Measurements from ENCODE around the gene ARMC8.

ARMC8 gene

GRCh38 chr3:138284079-138284478 is 97.0 kb downstream of the ARMC8 start:
- Histone ChIP-seq H3K27me3 (ENCODE audit: insufficient read depth, low read length) (no peaks in the 10 kb centered on the region), H3K4me1 (ENCODE audit: insufficient read depth, low read length) (peaks cover 7% of the 10 kb centered on the region; the same call in 1 of the 2 replicates), H3K9me3 (ENCODE audit: insufficient read depth, low read depth, low read length) (no peaks in the 10 kb centered on the region), H3K27ac (ENCODE audit: low read length) (no peak overlapping the region), H3K9ac (ENCODE audit: low read depth, low read length) (no peak overlapping the region; the same call in 1 of the 2 replicates), H3K4me3 (ENCODE audit: low read length) (no peak overlapping the region), H3K36me3 (ENCODE audit: insufficient read depth, low read depth, low read length) (peaks cover 44% of the 10 kb centered on the region)

GRCh38 chr3:138284957-138285477 is 97.9 kb downstream of the ARMC8 start:
- peaks cover 54% of the 10 kb centered on the region for H3K36me3 ChIP-seq (ENCODE audit: insufficient read depth, low read depth, low read length)
- H3K9me3 ChIP-seq (ENCODE audit: insufficient read depth, low read depth, low read length), result no peaks in the 10 kb centered on the region
- H3K27ac ChIP-seq (ENCODE audit: low read length), result no peak overlapping the region
- H3K4me1 ChIP-seq (ENCODE audit: insufficient read depth, low read length), result peaks cover 7% of the 10 kb centered on the region; the same call in 1 of the 2 replicates
- H3K27me3 ChIP-seq (ENCODE audit: insufficient read depth, low read length), result no peaks in the 10 kb centered on the region
- H3K4me3 ChIP-seq (ENCODE audit: low read length), result no peak overlapping the region
- no peak overlapping the region for H3K9ac ChIP-seq (ENCODE audit: low read depth, low read length)

- Histone ChIP-seq H3K36me3 (ENCODE audit: insufficient read depth, low read depth, low read length) (peaks cover 90% of the 10 kb centered on the region), H3K4me1 (ENCODE audit: insufficient read depth, low read length) (no peaks in the 10 kb centered on the region), H3K4me3 (ENCODE audit: low read length) (no peak overlapping the region), H3K9me3 (ENCODE audit: insufficient read depth, low read depth, low read length) (no peaks in the 10 kb centered on the region), H3K27ac (ENCODE audit: low read length) (no peak overlapping the region), H3K27me3 (ENCODE audit: insufficient read depth, low read length) (no peaks in the 10 kb centered on the region), H3K9ac (ENCODE audit: low read depth, low read length) (no peak overlapping the region)
Measured at GRCh38 chr3:138289260-138289659, 102.2 kb downstream of the ARMC8 start.

GRCh38 chr3:138289701-138290100 is 102.6 kb downstream of the ARMC8 start:
- peaks cover 91% of the 10 kb centered on the region for H3K36me3 ChIP-seq (ENCODE audit: insufficient read depth, low read depth, low read length)

GRCh38 chr3:138296639-138297038 is 109.5 kb downstream of the ARMC8 start:
- H3K27ac ChIP-seq (ENCODE audit: low read length), result no peak overlapping the region

More at GRCh38 chr3:138289701-138290100, 102.6 kb downstream of the ARMC8 start:
- no peak overlapping the region for H3K27ac ChIP-seq (ENCODE audit: low read length)
- H3K4me1 ChIP-seq (ENCODE audit: insufficient read depth, low read length), result no peaks in the 10 kb centered on the region
- no peak overlapping the region for H3K4me3 ChIP-seq (ENCODE audit: low read length)
- H3K27me3 ChIP-seq (ENCODE audit: insufficient read depth, low read length), result no peaks in the 10 kb centered on the region
- no peak overlapping the region for H3K9ac ChIP-seq (ENCODE audit: low read depth, low read length)
- H3K9me3 ChIP-seq (ENCODE audit: insufficient read depth, low read depth, low read length), result no peaks in the 10 kb centered on the region

GRCh38 chr3:138297059-138297607 is 110.0 kb downstream of the ARMC8 start:
- Histone ChIP-seq H3K27me3 (ENCODE audit: insufficient read depth, low read length) (no peaks in the 10 kb centered on the region), H3K4me1 (ENCODE audit: insufficient read depth, low read length) (no peaks in the 10 kb centered on the region), H3K9ac (ENCODE audit: low read depth, low read length) (no peak overlapping the region), H3K27ac (ENCODE audit: low read length) (no peak overlapping the region), H3K4me3 (ENCODE audit: low read length) (no peak overlapping the region), H3K9me3 (ENCODE audit: insufficient read depth, low read depth, low read length) (no peaks in the 10 kb centered on the region), H3K36me3 (ENCODE audit: insufficient read depth, low read depth, low read length) (peaks cover 57% of the 10 kb centered on the region)

More at GRCh38 chr3:138296639-138297038, 109.5 kb downstream of the ARMC8 start:
- peaks cover 60% of the 10 kb centered on the region for H3K36me3 ChIP-seq (ENCODE audit: insufficient read depth, low read depth, low read length)
- H3K9ac ChIP-seq (ENCODE audit: low read depth, low read length), result no peak overlapping the region
- H3K4me3 ChIP-seq (ENCODE audit: low read length), result no peak overlapping the region
- H3K4me1 ChIP-seq (ENCODE audit: insufficient read depth, low read length), result no peaks in the 10 kb centered on the region
- H3K27me3 ChIP-seq (ENCODE audit: insufficient read depth, low read length), result no peaks in the 10 kb centered on the region
- no peaks in the 10 kb centered on the region for H3K9me3 ChIP-seq (ENCODE audit: insufficient read depth, low read depth, low read length)

- H3K27me3 ChIP-seq (ENCODE audit: insufficient read depth, low read length), result no peaks in the 10 kb centered on the region
- H3K4me3 ChIP-seq (ENCODE audit: low read length), result no peak overlapping the region
- no peaks in the 10 kb centered on the region for H3K9me3 ChIP-seq (ENCODE audit: insufficient read depth, low read depth, low read length)
- H3K9ac ChIP-seq (ENCODE audit: low read depth, low read length), result no peak overlapping the region
- H3K36me3 ChIP-seq (ENCODE audit: insufficient read depth, low read depth, low read length), result peaks cover 50% of the 10 kb centered on the region
- H3K4me1 ChIP-seq (ENCODE audit: insufficient read depth, low read length), result no peaks in the 10 kb centered on the region
- no peak overlapping the region for H3K27ac ChIP-seq (ENCODE audit: low read length)
Measured at GRCh38 chr3:138297876-138298275, 110.8 kb downstream of the ARMC8 start.

- Histone ChIP-seq H3K4me3 (ENCODE audit: low read length) (no peak overlapping the region), H3K4me1 (ENCODE audit: insufficient read depth, low read length) (no peaks in the 10 kb centered on the region), H3K27ac (ENCODE audit: low read length) (no peak overlapping the region), H3K36me3 (ENCODE audit: insufficient read depth, low read depth, low read length) (peaks cover 27% of the 10 kb centered on the region; the same call in 1 of the 2 replicates), H3K9ac (ENCODE audit: low read depth, low read length) (no peak overlapping the region), H3K9me3 (ENCODE audit: insufficient read depth, low read depth, low read length) (no peaks in the 10 kb centered on the region), H3K27me3 (ENCODE audit: insufficient read depth, low read length) (no peaks in the 10 kb centered on the region)
Measured at GRCh38 chr3:138300647-138301046, 113.5 kb downstream of the ARMC8 start.

- no peak overlapping the region for H3K4me3 ChIP-seq (ENCODE audit: low read length)
- H3K36me3 ChIP-seq (ENCODE audit: insufficient read depth, low read depth, low read length), result 0 out of 2 replicates have a peak, but pooled peaks cover 3% of the 10 kb centered on the region
- no peak overlapping the region for H3K27ac ChIP-seq (ENCODE audit: low read length)
- H3K9ac ChIP-seq (ENCODE audit: low read depth, low read length), result no peak overlapping the region
- no peaks in the 10 kb centered on the region for H3K27me3 ChIP-seq (ENCODE audit: insufficient read depth, low read length)
- no peaks in the 10 kb centered on the region for H3K4me1 ChIP-seq (ENCODE audit: insufficient read depth, low read length)
- peaks cover 4% of the 10 kb centered on the region; the same call in 1 of the 2 replicates for H3K9me3 ChIP-seq (ENCODE audit: insufficient read depth, low read depth, low read length)
Measured at GRCh38 chr3:138303474-138303873, 116.4 kb downstream of the ARMC8 start.

GRCh38 chr3:138307899-138308298 is 120.8 kb downstream of the ARMC8 start:
- H3K4me3 ChIP-seq (ENCODE audit: low read length), result no peak overlapping the region
- no peaks in the 10 kb centered on the region for H3K27me3 ChIP-seq (ENCODE audit: insufficient read depth, low read length)
- peaks cover 9% of the 10 kb centered on the region; the same call in 1 of the 2 replicates for H3K9me3 ChIP-seq (ENCODE audit: insufficient read depth, low read depth, low read length)
- no peak overlapping the region for H3K9ac ChIP-seq (ENCODE audit: low read depth, low read length)
- H3K36me3 ChIP-seq (ENCODE audit: insufficient read depth, low read depth, low read length), result no peaks in the 10 kb centered on the region
- no peaks in the 10 kb centered on the region for H3K4me1 ChIP-seq (ENCODE audit: insufficient read depth, low read length)
- H3K27ac ChIP-seq (ENCODE audit: low read length), result no peak overlapping the region

GRCh38 chr3:138308783-138309182 is 121.7 kb downstream of the ARMC8 start:
- Histone ChIP-seq H3K4me3 (ENCODE audit: low read length) (no peak overlapping the region), H3K9ac (ENCODE audit: low read depth, low read length) (no peak overlapping the region), H3K4me1 (ENCODE audit: insufficient read depth, low read length) (no peaks in the 10 kb centered on the region), H3K9me3 (ENCODE audit: insufficient read depth, low read depth, low read length) (peaks cover 9% of the 10 kb centered on the region; the same call in 1 of the 2 replicates), H3K36me3 (ENCODE audit: insufficient read depth, low read depth, low read length) (no peaks in the 10 kb centered on the region), H3K27me3 (ENCODE audit: insufficient read depth, low read length) (no peaks in the 10 kb centered on the region), H3K27ac (ENCODE audit: low read length) (no peak overlapping the region)

- H3K27me3 ChIP-seq (ENCODE audit: insufficient read depth, low read length), result no peaks in the 10 kb centered on the region
- no peak overlapping the region for H3K4me3 ChIP-seq (ENCODE audit: low read length)
- H3K9me3 ChIP-seq (ENCODE audit: insufficient read depth, low read depth, low read length), result peaks cover 9% of the 10 kb centered on the region; the same call in 1 of the 2 replicates
- H3K9ac ChIP-seq (ENCODE audit: low read depth, low read length), result no peak overlapping the region
- H3K4me1 ChIP-seq (ENCODE audit: insufficient read depth, low read length), result no peaks in the 10 kb centered on the region
- H3K27ac ChIP-seq (ENCODE audit: low read length), result no peak overlapping the region
- H3K36me3 ChIP-seq (ENCODE audit: insufficient read depth, low read depth, low read length), result no peaks in the 10 kb centered on the region
Measured at GRCh38 chr3:138310494-138310893, 123.4 kb downstream of the ARMC8 start.

Data from iPS-20b (cell line).